ENCODE data around the gene NPB. TPM values are rescaled to one million over a fixed set of nuclear protein-coding genes. Genes with fewer than 3 reads are reported as not detected.

Gene NPB
- total and polyA plus RNA-seq, 4 experiments from 2014 or later, result 0.61 to 0.79 TPM; not detected in 2

- intact Hi-C loops (cut with micrococcal nuclease), result no loop called here
- Mint-ChIP-seq H3K36me3 (peaks cover 12 to 14% of the 10 kb centered on the region in 2 donors), H3K27ac (no peak overlapping the region), H3K27me3 (peaks cover 6% of the 10 kb centered on the region in 2 donors), H3K9me3 (no peaks in the 10 kb centered on the region), H3K4me3 (no peak overlapping the region), H3K4me1 (peaks cover 2 to 16% (median 7%) of the 10 kb centered on the region in 4 donors)
- Histone ChIP-seq H3K36me3 (ENCODE audit: insufficient read depth, low read length) (peaks cover 22% of the 10 kb centered on the region), H3K27me3 (ENCODE audit: insufficient read depth, low read length) (peaks cover 4% of the 10 kb centered on the region), H3K4me1 (ENCODE audit: insufficient read depth, low read length) (peaks cover 7% of the 10 kb centered on the region), H3K27ac (ENCODE audit: low read depth, low read length) (no peak overlapping the region), H3K4me3 (ENCODE audit: low read length in 2 of 2) (no peak overlapping the region), H3K9me3 (ENCODE audit: control insufficient read depth in 1 of 2, low read length in 2 of 2) (no peaks in the 10 kb centered on the region)
- DNase-seq, result no peak
- ChIA-PET CTCF (ENCODE audit: partially characterized antibody) (no interaction called here), POLR2A (ENCODE audit: partially characterized antibody) (no interaction called here)
Measured at GRCh38 chr17:81904600-81905423, 2.8 kb downstream of the NPB start.

- POLR2A ChIA-PET (ENCODE audit: partially characterized antibody), result no interaction called here
- no peaks in the 10 kb centered on the region for H3K9me3 Mint-ChIP-seq
- H3K27ac Mint-ChIP-seq, result no peak overlapping the region
- intact Hi-C loops (cut with micrococcal nuclease), result no loop called here
- Histone ChIP-seq H3K36me3 (ENCODE audit: insufficient read depth, low read length) (peaks cover 17% of the 10 kb centered on the region), H3K27ac (ENCODE audit: low read depth, low read length) (no peak overlapping the region), H3K9me3 (ENCODE audit: control insufficient read depth in 1 of 2, low read length in 2 of 2) (no peaks in the 10 kb centered on the region), H3K4me1 (ENCODE audit: insufficient read depth, low read length) (peaks cover 13% of the 10 kb centered on the region), H3K27me3 (ENCODE audit: insufficient read depth, low read length) (peaks cover 4% of the 10 kb centered on the region), H3K4me3 (ENCODE audit: low read length in 2 of 2) (no peak overlapping the region)
- CTCF ChIA-PET (ENCODE audit: partially characterized antibody), result no interaction called here
- no peak overlapping the region for H3K4me3 Mint-ChIP-seq
- no peak for DNase-seq
- H3K36me3 Mint-ChIP-seq, result peaks cover 7% of the 10 kb centered on the region in 2 donors
- H3K4me1 Mint-ChIP-seq, result peaks cover 2 to 22% (median 7%) of the 10 kb centered on the region in 4 donors
- H3K27me3 Mint-ChIP-seq, result peaks cover 6% of the 10 kb centered on the region in 2 donors
Measured at GRCh38 chr17:81905424-81905875, 3.4 kb downstream of the NPB start.

DNA sequence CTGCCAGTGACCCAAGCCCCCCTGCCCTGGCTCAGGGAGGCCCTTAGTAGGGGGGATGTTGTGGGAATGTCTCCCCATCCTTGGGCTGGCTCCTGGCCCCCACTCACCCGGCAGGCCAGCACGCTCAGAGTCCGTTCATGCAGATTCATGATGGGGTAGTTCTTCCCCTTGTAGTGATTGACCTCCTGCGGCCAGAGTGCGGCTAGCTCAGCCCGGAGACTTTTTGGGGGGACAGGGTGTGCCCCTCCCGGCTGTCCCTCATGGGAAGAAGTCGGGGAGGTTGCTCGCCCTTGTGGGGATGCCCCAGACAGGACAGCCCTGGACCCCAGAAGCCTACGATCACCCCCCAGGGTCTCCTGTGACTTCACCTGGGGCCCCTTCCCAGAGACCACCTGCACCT, 4.0 kb downstream of the NPB start:
- ChIA-PET POLR2A (ENCODE audit: partially characterized antibody) (no interaction called here), CTCF (ENCODE audit: partially characterized antibody) (no interaction called here)
- no peak for DNase-seq
- Mint-ChIP-seq H3K9me3 (no peaks in the 10 kb centered on the region), H3K27me3 (peaks cover 3% of the 10 kb centered on the region in 2 donors), H3K4me3 (no peak overlapping the region), H3K36me3 (peaks cover 4 to 7% of the 10 kb centered on the region in 2 donors), H3K27ac (no peak overlapping the region), H3K4me1 (peaks cover 0 to 20% (median 3%) of the 10 kb centered on the region in 4 donors)
- H3K4me1 ChIP-seq (ENCODE audit: insufficient read depth, low read length), result peaks cover 15% of the 10 kb centered on the region
- H3K27ac ChIP-seq (ENCODE audit: low read depth, low read length), result no peak overlapping the region
- peaks cover 3% of the 10 kb centered on the region for H3K27me3 ChIP-seq (ENCODE audit: insufficient read depth, low read length)
- no peaks in the 10 kb centered on the region for H3K9me3 ChIP-seq (ENCODE audit: control insufficient read depth in 1 of 2, low read length in 2 of 2)
- no peak overlapping the region for H3K4me3 ChIP-seq (ENCODE audit: low read length in 2 of 2)
- intact Hi-C loops (cut with micrococcal nuclease), result no loop called here
- H3K36me3 ChIP-seq (ENCODE audit: insufficient read depth, low read length), result peaks cover 17% of the 10 kb centered on the region

GRCh38 chr17:81906476-81907218, 4.6 kb downstream of the NPB start:
- Mint-ChIP-seq H3K4me1 (peaks cover 0 to 15% (median 0%) of the 10 kb centered on the region in 4 donors), H3K4me3 (no peak overlapping the region), H3K36me3 (peaks cover 0 to 6% of the 10 kb centered on the region in 2 donors), H3K9me3 (no peaks in the 10 kb centered on the region), H3K27me3 (no peaks in the 10 kb centered on the region), H3K27ac (no peak overlapping the region)
- Histone ChIP-seq H3K4me1 (ENCODE audit: insufficient read depth, low read length) (peaks cover 14% of the 10 kb centered on the region), H3K27ac (ENCODE audit: low read depth, low read length) (no peak overlapping the region), H3K4me3 (ENCODE audit: low read length in 2 of 2) (no peak overlapping the region), H3K9me3 (ENCODE audit: control insufficient read depth in 1 of 2, low read length in 2 of 2) (no peaks in the 10 kb centered on the region), H3K36me3 (ENCODE audit: insufficient read depth, low read length) (peaks cover 17% of the 10 kb centered on the region), H3K27me3 (ENCODE audit: insufficient read depth, low read length) (no peaks in the 10 kb centered on the region)
- DNase-seq, result no peak
- intact Hi-C loops (cut with micrococcal nuclease), result no loop called here
- ChIA-PET POLR2A (ENCODE audit: partially characterized antibody) (no interaction called here), CTCF (ENCODE audit: partially characterized antibody) (no interaction called here)

DNA sequence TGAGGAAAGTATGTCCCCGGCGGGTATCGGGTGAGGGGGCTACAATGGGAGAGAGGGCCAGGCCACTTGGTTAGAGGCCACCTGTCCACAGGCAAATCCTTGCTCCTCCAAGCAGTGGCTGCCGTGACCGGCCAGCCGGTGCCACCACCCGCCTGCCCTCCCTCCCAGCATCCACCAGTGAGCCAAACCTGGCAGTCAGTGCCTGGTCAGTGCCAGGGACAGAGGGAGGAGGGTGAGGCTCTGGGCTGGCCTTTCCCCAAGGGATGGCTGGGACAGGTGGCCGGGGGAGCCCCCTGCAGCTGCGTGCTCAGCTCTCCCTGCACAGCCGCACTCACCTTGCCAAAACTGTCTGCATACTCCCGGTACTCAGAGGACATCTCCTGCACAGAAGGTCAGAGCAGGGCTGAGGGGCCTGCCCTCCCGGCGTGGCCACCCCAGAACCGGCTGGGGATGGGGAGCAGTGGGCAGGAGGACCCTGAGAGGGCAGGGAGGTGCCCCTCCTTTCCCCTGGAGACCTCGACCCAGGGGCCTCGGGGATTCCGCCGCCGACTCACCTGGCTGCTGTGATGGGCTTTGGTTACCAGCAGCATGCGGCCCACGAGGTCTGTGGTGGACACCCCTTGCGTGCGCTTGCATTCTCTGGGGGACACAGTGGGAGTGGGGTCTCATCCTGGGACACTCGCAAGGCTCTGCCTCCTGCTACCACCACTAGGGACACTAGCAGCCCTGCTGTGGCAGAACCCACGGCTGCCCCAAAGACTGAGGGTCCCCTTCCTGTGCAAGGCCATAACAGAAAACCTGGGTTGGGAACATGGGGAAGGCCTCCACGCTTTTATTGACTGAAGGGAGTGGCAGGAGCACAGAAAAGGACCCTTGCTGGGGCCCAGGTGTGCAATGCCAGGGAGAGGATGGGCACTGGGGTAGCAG, 5.4 kb downstream of the NPB start:
- Histone ChIP-seq H3K4me3 (ENCODE audit: low read length in 2 of 2) (no peak overlapping the region), H3K36me3 (ENCODE audit: insufficient read depth, low read length) (peaks cover 24% of the 10 kb centered on the region), H3K27me3 (ENCODE audit: insufficient read depth, low read length) (no peaks in the 10 kb centered on the region), H3K9me3 (ENCODE audit: control insufficient read depth in 1 of 2, low read length in 2 of 2) (no peaks in the 10 kb centered on the region), H3K27ac (ENCODE audit: low read depth, low read length) (no peak overlapping the region), H3K4me1 (ENCODE audit: insufficient read depth, low read length) (peaks cover 15% of the 10 kb centered on the region)
- H3K9me3 Mint-ChIP-seq, result no peaks in the 10 kb centered on the region
- intact Hi-C loops (cut with micrococcal nuclease), result no loop called here
- POLR2A ChIA-PET (ENCODE audit: partially characterized antibody), result interaction anchor here (0.8 kb wide), 1 partner anchor 38 kb away, joined by 3 read pairs; no protein-coding TSS in a partner anchor
- H3K27me3 Mint-ChIP-seq, result no peaks in the 10 kb centered on the region
- DNase-seq, result no peak
- no peak overlapping the region for H3K27ac Mint-ChIP-seq
- H3K4me3 Mint-ChIP-seq, result no peak overlapping the region
- peaks cover 0 to 22% (median 0%) of the 10 kb centered on the region in 4 donors for H3K4me1 Mint-ChIP-seq
- CTCF ChIA-PET (ENCODE audit: partially characterized antibody), result no interaction called here
- H3K36me3 Mint-ChIP-seq, result peaks cover 0 to 10% of the 10 kb centered on the region in 2 donors

DNA sequence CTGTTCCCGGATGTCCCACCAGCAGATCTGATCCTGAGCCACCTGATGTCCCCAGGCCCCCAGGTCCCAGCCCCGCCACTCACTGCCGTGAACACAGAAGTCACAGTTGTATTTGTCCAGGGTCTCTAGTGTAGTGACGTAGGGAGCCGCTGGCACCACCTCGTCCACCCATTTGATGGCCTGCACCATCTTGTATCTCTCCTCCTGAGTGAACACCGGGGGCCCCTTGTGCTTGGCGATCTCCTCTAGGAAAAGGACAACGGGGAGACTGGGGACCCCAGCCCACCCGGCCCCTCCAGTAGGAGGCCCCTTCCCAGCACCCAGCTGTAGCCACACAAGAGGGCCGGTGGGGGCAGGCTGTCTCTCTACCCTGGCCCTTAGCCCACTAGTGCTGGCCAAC, 6.8 kb downstream of the NPB start:
- Histone ChIP-seq H3K36me3 (ENCODE audit: insufficient read depth, low read length) (peaks cover 38% of the 10 kb centered on the region), H3K27ac (ENCODE audit: low read depth, low read length) (no peak overlapping the region), H3K27me3 (ENCODE audit: insufficient read depth, low read length) (no peaks in the 10 kb centered on the region), H3K9me3 (ENCODE audit: control insufficient read depth in 1 of 2, low read length in 2 of 2) (no peaks in the 10 kb centered on the region), H3K4me3 (ENCODE audit: low read length in 2 of 2) (no peak overlapping the region), H3K4me1 (ENCODE audit: insufficient read depth, low read length) (peaks cover 15% of the 10 kb centered on the region)
- POLR2A ChIA-PET (ENCODE audit: partially characterized antibody), result interaction anchor here (1.8 to 2.8 kb wide), 2 partner anchors 39 to 42 kb away, joined by 4 to 11 read pairs; partner anchors contain the start of gene ARHGDIA
- no peak overlapping the region for H3K4me3 Mint-ChIP-seq
- H3K36me3 Mint-ChIP-seq, result peaks cover 8 to 20% of the 10 kb centered on the region in 2 donors
- no peak overlapping the region for H3K27ac Mint-ChIP-seq
- intact Hi-C loops (cut with micrococcal nuclease), result no loop called here
- H3K4me1 Mint-ChIP-seq, result peaks cover 0 to 22% (median 6%) of the 10 kb centered on the region in 4 donors
- CTCF ChIA-PET (ENCODE audit: partially characterized antibody), result no interaction called here
- no peaks in the 10 kb centered on the region for H3K9me3 Mint-ChIP-seq
- no peaks in the 10 kb centered on the region for H3K27me3 Mint-ChIP-seq
- DNase-seq, result no peak
